NT2/D1 (cell line): Measurements from ENCODE around the gene THAP8.

ENCODE experiments used
- DNase-seq: peaks from one replicate; pipeline ENCODE4 v3.0.0-alpha.2; 2011; ENCODE audit warnings: low read depth, low spot score
- H3K27me3 ChIP-seq: 2 replicates; pipeline ENCODE4 v1.6.0; 2011; ENCODE audit warnings: mild to moderate bottlenecking; ENCODE audit not compliant: insufficient read length, insufficient read depth
- H3K36me3 ChIP-seq: 2 replicates; pipeline ENCODE4 v1.6.1; 2011; ENCODE audit warnings: mild to moderate bottlenecking, low read length, mixed read lengths; ENCODE audit not compliant: insufficient read depth, insufficient read length
- H3K4me1 ChIP-seq: 2 replicates; pipeline ENCODE4 v1.5.1; 2011; ENCODE audit not compliant: insufficient read depth, insufficient read length
- H3K4me3 ChIP-seq: 2 replicates; pipeline ENCODE4 v1.5.1; 2011; ENCODE audit warnings: low read depth; ENCODE audit not compliant: insufficient read length
- H3K9ac ChIP-seq: 2 replicates; pipeline ENCODE4 v1.6.0; 2011; ENCODE audit warnings: low read depth; ENCODE audit not compliant: insufficient read length
- H3K9me3 ChIP-seq: 2 replicates; pipeline ENCODE4 v1.5.1; 2011; ENCODE audit warnings: mild to moderate bottlenecking, low read length; ENCODE audit not compliant: insufficient read depth
- SUZ12 ChIP-seq: IDR thresholded peaks from 2 replicates; pipeline ENCODE4 v1.6.1; 2011; ENCODE audit not compliant: insufficient read length, insufficient read depth; ENCODE audit errors: extremely low read depth
- YY1 ChIP-seq: IDR thresholded peaks from 2 replicates; pipeline ENCODE4 v1.6.1; 2011; ENCODE audit not compliant: insufficient read length, insufficient read depth
- ZNF274 ChIP-seq: IDR thresholded peaks from 2 replicates; pipeline ENCODE4 v1.6.1; 2011; ENCODE audit warnings: mild to moderate bottlenecking, low read depth, low read length

Gene THAP8

GRCh38 chr19:36009633-36010379, 44.3 kb downstream of the THAP8 start:
- Histone ChIP-seq H3K4me1 (peaks cover 9% of the 10 kb centered on the region), H3K9ac (peak overlapping the region; percentile 57), H3K9me3 (no peaks in the 10 kb centered on the region), H3K4me3 (peak overlapping the region; percentile 11), H3K27me3 (no peaks in the 10 kb centered on the region), H3K36me3 (no peaks in the 10 kb centered on the region)
- DNase-seq, result no peak
- TF ChIP-seq ZNF274, result no peak
- TF ChIP-seq YY1, result no peak
- TF ChIP-seq SUZ12, result no peak

DNA sequence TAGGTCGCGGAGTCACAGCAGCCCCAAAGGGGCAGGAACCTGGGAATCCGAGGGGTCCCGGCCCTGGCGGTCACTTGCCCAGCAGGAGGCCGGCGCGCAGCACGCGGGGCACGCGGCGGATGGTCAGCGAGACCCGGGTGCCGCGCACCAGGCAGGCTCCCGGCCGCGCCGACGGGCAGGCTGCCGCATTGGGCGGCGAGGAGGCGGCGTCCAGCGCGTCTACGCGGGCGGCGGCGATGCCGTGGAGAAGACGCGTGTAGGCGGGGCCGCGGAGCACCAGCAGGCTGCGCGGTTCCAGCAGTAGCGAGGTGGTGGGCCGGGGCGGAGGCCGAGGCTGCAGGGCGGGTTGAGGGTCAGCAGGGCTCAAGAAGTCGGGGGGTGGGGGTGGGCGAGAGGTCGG, 44.9 kb downstream of the THAP8 start:
- Histone ChIP-seq H3K27me3 (no peaks in the 10 kb centered on the region), H3K9ac (peak overlapping the region; percentile 83), H3K4me1 (peaks cover 10% of the 10 kb centered on the region), H3K9me3 (no peaks in the 10 kb centered on the region), H3K4me3 (peak overlapping the region; percentile 11), H3K36me3 (peaks cover 3% of the 10 kb centered on the region)
- DNase-seq, result no peak
- no peak for TF ChIP-seq SUZ12
- no peak for TF ChIP-seq ZNF274
- no peak for TF ChIP-seq YY1

- Histone ChIP-seq H3K4me3 (peak within 1 kb of the TSS; percentile 68), H3K27me3 (no peaks in the 10 kb centered on the region), H3K36me3 (peaks cover 5% of the 10 kb centered on the region), H3K9me3 (no peaks in the 10 kb centered on the region), H3K4me1 (peaks cover 10% of the 10 kb centered on the region), H3K9ac (peak within 1 kb of the TSS; percentile 83)
- no peak for TF ChIP-seq ZNF274
- TF ChIP-seq YY1, result no peak
- no peak for TF ChIP-seq SUZ12
- no peak for DNase-seq
Observed at GRCh38 chr19:36008336-36008978, 45.6 kb downstream of the THAP8 start, which contains the start of gene SYNE4. Gene SYNE4 (minus strand): TSS chr19:36008813. CDS start chr19:36008681, 132 bp downstream.

DNA sequence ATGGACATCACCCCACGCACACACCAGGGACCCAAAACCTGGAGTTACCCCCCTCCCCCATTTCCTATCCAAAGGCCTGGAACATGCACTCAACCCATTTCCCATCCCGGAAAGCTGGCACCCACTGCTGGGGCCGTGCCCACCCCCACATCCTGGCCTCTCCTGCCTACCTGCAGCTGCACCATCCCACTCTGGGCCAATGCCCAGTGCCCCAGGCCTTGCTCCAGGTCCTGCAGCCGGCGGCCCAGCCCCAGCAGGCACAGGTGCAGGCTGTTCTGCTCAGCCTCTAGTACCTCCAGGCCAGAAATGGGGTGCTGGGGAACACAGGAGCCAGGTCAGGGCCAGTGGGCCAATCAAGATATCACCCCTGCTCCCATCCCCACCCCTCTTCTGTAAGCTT, 47.1 kb downstream of the THAP8 start:
- Histone ChIP-seq H3K9me3 (no peaks in the 10 kb centered on the region), H3K9ac (no peak overlapping the region), H3K4me1 (peaks cover 8% of the 10 kb centered on the region), H3K4me3 (no peak overlapping the region), H3K36me3 (peaks cover 11% of the 10 kb centered on the region), H3K27me3 (no peaks in the 10 kb centered on the region)
- no peak for TF ChIP-seq YY1
- TF ChIP-seq SUZ12, result no peak
- no peak for TF ChIP-seq ZNF274
- no peak for DNase-seq

- Histone ChIP-seq H3K4me3 (no peak overlapping the region), H3K9me3 (no peaks in the 10 kb centered on the region), H3K4me1 (peaks cover 3% of the 10 kb centered on the region), H3K36me3 (peaks cover 26% of the 10 kb centered on the region), H3K9ac (no peak overlapping the region), H3K27me3 (no peaks in the 10 kb centered on the region)
- no peak for DNase-seq
- TF ChIP-seq YY1 (no peak), SUZ12 (no peak), ZNF274 (no peak)
Observed at GRCh38 chr19:36003284-36003683, 50.8 kb downstream of the THAP8 start.

GRCh38 chr19:36001605-36002004, 52.5 kb downstream of the THAP8 start:
- no peaks in the 10 kb centered on the region for H3K9me3 ChIP-seq
- no peak overlapping the region for H3K4me3 ChIP-seq
- H3K4me1 ChIP-seq, result peaks cover 4% of the 10 kb centered on the region
- no peaks in the 10 kb centered on the region for H3K27me3 ChIP-seq
- no peak for TF ChIP-seq YY1
- TF ChIP-seq SUZ12, result no peak
- TF ChIP-seq ZNF274, result no peak
- H3K9ac ChIP-seq, result no peak overlapping the region
- DNase-seq, result no peak
- peaks cover 31% of the 10 kb centered on the region for H3K36me3 ChIP-seq

- Histone ChIP-seq H3K4me3 (no peak overlapping the region), H3K9me3 (no peaks in the 10 kb centered on the region)
Observed at GRCh38 chr19:35996777-35997176, 57.3 kb downstream of the THAP8 start.

More at GRCh38 chr19:35996777-35997176, 57.3 kb downstream of the THAP8 start:
- Histone ChIP-seq H3K4me1 (peaks cover 9% of the 10 kb centered on the region), H3K36me3 (peaks cover 20% of the 10 kb centered on the region), H3K27me3 (no peaks in the 10 kb centered on the region), H3K9ac (peak overlapping the region; percentile 36)
- TF ChIP-seq SUZ12, result no peak
- no peak for DNase-seq
